IgD-negative memory B cell (primary cell): Measurements from ENCODE around the gene ZNF724. TPM values are rescaled to one million over a fixed set of nuclear protein-coding genes. Genes with fewer than 3 reads are reported as not detected.
"Not testable (repeated sequence)": the region's sequence is repeated elsewhere in the genome, so short reads cannot be mapped to it uniquely, and the experiment has no call there.

ENCODE experiments used
- H3K27ac Mint-ChIP-seq, 3 donors: one replicate each; pipeline ENCODE4 v1.8.0; 2020 to 2022; ENCODE audit warnings: mild to moderate bottlenecking in 3 of 3, mixed read lengths in 3 of 3, moderate library complexity in 1 of 3
- H3K27me3 Mint-ChIP-seq: one replicate; pipeline ENCODE4 v1.8.0; 2021; ENCODE audit warnings: mixed read lengths
- H3K36me3 Mint-ChIP-seq: one replicate; pipeline ENCODE4 v1.8.0; 2020; ENCODE audit warnings: mild to moderate bottlenecking, mixed read lengths
- H3K4me1 Mint-ChIP-seq, 3 donors: one replicate each; pipeline ENCODE4 v1.8.0; 2020 to 2022; ENCODE audit warnings: mixed read lengths in 3 of 3, mild to moderate bottlenecking in 1 of 3
- H3K4me3 Mint-ChIP-seq, 4 donors: one replicate each; pipeline ENCODE4 v1.8.0; 2020 to 2022; ENCODE audit warnings: mild to moderate bottlenecking in 4 of 4, mixed read lengths in 4 of 4, moderate library complexity in 3 of 4
- H3K9me3 Mint-ChIP-seq, 3 donors: one replicate each; pipeline ENCODE4 v1.8.0; 2020 to 2021; ENCODE audit warnings: mixed read lengths in 3 of 3, mild to moderate bottlenecking in 1 of 3
- polyA plus RNA-seq: library from polyadenylated mRNA; unstranded; fragments of 300-500 nt; fragmentation: Illumina TruSeq; gene quantifications from one replicate; pipeline ENCODE4 v1.2.3, GENCODE V29; 2021

The ZNF724 gene
- 1.8 TPM for polyA plus RNA-seq

DNA sequence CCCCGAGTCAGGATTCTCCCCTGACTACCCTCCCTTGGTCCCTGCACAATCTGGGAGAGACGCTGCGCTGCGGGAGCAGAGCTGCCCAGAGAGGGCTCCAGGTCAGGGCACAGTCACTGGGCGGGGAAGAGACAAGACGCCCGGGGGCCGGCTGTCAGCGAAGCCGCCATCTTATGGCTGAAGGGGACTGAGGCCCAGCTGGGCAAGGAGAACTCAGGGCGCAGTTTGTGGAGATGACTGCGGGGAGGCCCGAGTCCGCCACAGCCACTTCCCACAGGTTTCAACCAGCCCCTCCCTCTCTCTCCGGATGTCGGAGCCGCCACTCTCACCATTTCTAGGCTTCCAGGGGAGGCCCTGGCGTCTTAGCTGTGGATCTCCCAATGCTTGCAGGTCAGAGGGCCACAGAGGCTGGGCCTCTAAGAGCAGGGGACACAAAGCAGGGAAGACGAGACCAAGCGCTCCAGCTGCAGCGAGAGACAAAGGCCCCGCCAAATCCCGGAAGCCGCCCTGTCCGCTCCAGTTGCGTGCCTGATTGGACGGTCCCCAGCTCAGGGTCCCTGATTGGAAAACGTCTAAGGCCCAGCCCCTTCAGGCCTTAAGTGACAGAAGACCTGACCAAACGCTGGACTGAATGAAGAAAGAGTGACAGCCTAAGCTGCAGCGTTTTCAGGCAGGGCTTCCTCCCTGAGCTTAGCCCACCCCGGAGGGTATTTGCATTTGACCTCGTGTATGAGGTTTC, at the start of gene ZNF724:
Gene ZNF724 (minus strand): TSS at position 484 of the 739 bp plus-strand sequence. CDS start 152 bp downstream, at position 332.
- H3K4me1 Mint-ChIP-seq = peaks cover 5 to 13% (median 13%) of the 10 kb centered on the region in 3 donors
- peak within 1 kb of the TSS; percentile 96 to 99 (median 98) for H3K4me3 Mint-ChIP-seq
- no peaks in the 10 kb centered on the region for H3K27me3 Mint-ChIP-seq
- no peaks in the 10 kb centered on the region for H3K36me3 Mint-ChIP-seq
- peaks cover 0 to 1% (median 0%) of the 10 kb centered on the region in 3 donors for H3K9me3 Mint-ChIP-seq
- peak within 1 kb of the TSS; percentile 60 to 93 (median 91) for H3K27ac Mint-ChIP-seq

DNA sequence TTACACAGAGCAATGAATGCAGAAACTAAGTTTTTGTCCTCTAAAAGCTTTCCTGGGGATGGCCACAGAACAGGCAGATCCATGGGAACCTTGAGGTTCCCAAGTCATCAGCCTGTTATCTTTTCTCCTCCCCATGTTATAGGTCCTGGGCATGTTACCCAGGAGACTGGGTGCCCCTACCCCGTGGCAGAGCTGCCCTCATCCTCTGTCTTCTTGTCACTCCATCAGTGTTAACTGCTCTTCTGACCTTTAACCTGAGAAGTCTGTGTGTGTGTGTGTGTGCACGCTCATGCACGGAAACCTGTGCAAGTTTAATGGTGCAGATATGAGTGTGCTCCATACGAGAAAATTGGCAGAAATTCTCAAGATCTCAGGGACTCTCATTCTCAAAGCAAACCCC, 43.9 kb upstream of the ZNF724 start:
- H3K36me3 Mint-ChIP-seq = peaks cover 4% of the 10 kb centered on the region

GRCh38 chr19:23289966-23290365, 39.8 kb upstream of the ZNF724 start:
- not testable (repeated sequence) for H3K27me3 Mint-ChIP-seq, H3K4me1 Mint-ChIP-seq, H3K4me3 Mint-ChIP-seq, H3K27ac Mint-ChIP-seq, H3K36me3 Mint-ChIP-seq
- peaks cover 1 to 10% (median 6%) of the 10 kb centered on the region in 3 donors for H3K9me3 Mint-ChIP-seq

More for the DNA sequence above, 43.9 kb upstream of the ZNF724 start:
- Mint-ChIP-seq H3K27me3 (no peaks in the 10 kb centered on the region), H3K9me3 (peaks cover 2 to 7% (median 5%) of the 10 kb centered on the region in 3 donors), H3K4me1 (no peaks in the 10 kb centered on the region), H3K27ac (no peak overlapping the region), H3K4me3 (no peak overlapping the region)

DNA sequence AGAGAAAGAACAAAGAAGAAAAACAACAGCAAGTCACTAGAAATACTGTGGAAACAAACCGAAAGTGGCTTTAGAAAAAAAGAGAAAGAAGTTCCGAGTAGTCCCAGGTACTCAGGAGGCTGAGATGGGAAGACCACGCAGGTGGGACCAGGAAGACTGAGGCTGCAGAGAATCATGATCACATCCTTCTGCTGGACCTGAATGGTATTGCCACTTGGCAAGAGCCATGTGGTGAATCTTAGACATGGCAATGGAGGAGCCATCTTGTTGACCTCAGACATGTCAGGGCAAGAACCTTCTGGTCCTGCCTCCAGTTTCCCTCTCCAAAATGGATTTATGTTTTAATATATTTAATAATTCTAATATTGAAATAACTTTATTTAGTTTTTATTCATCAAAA, 37.4 kb upstream of the ZNF724 start:
- Mint-ChIP-seq H3K9me3 (peaks cover 1 to 10% (median 6%) of the 10 kb centered on the region in 3 donors), H3K4me3 (no peak overlapping the region), H3K27me3 (no peaks in the 10 kb centered on the region), H3K4me1 (peaks cover 2 to 10% (median 3%) of the 10 kb centered on the region in 3 donors), H3K36me3 (peaks cover 3% of the 10 kb centered on the region), H3K27ac (no peak overlapping the region)

DNA sequence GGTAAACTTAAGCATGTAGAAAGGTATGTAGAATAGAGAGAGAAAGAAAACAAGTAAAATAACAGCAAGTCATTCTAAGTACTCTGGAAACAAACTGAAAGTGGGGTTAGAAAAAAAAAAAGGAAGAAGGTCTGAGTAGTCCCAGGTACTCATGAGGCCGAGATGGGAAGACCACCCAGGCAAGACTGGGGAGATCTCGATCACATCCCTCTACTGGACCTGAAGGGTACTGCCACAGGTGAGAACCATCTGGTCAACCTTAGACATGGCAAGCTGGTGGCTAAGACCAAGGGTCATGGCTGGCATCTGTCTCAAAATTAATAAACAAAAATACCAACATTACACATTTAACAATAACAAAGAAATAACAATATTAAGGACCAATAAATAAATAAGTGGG, 36.3 kb upstream of the ZNF724 start:
- Mint-ChIP-seq H3K36me3 (peaks cover 3% of the 10 kb centered on the region), H3K4me1 (peaks cover 4 to 12% (median 7%) of the 10 kb centered on the region in 3 donors), H3K9me3 (peaks cover 1 to 10% (median 6%) of the 10 kb centered on the region in 3 donors), H3K27me3 (no peaks in the 10 kb centered on the region), H3K27ac (no peak overlapping the region), H3K4me3 (no peak overlapping the region)

GRCh38 chr19:23285948-23286347, 35.8 kb upstream of the ZNF724 start:
- Mint-ChIP-seq H3K9me3 (peaks cover 1 to 10% (median 6%) of the 10 kb centered on the region in 3 donors), H3K4me3 (no peak overlapping the region), H3K27me3 (no peaks in the 10 kb centered on the region), H3K4me1 (peaks cover 4 to 12% (median 7%) of the 10 kb centered on the region in 3 donors), H3K36me3 (peaks cover 3% of the 10 kb centered on the region), H3K27ac (no peak overlapping the region)

DNA sequence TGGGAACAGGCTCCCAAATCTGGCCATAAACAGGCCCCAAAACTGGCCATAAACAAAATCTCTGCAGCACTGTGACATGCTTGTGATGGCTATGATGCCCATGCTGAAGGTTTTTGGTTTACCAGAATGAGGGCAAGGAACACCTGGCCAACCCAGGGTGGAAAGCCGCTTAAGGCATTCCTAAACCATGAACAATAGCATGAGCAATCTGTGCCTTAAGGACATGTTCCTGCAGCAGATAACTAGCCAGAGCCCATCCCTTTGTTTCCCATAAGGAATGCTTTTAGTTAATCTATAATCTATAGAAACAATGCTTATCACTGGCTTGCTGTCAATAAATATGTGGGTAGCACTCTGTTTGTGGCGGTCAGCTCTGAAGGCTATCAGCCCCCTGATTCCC, 35.1 kb upstream of the ZNF724 start:
- not testable (repeated sequence) for H3K36me3 Mint-ChIP-seq, H3K27ac Mint-ChIP-seq, H3K4me3 Mint-ChIP-seq, H3K27me3 Mint-ChIP-seq, H3K9me3 Mint-ChIP-seq
- H3K4me1 Mint-ChIP-seq = peaks cover 4 to 12% (median 7%) of the 10 kb centered on the region in 3 donors

DNA sequence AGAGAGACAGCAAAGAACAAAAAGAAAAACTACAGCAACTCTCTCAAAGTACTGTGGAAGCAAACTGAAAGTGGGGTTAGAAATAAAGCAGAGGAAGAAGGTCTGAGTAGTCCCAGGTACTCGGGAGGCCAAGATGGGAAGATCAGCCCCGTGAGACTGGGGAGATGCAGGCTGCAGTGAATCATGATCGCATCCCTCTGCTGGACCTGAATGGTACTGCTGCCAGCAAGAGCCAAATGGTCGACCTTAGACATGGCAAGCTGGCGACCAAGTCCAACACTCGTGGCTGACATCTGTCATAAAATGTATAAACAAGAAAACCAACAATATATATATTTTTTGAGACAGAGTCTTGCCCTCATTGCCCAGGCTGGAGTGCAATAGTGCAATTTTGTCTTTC, 33.7 kb upstream of the ZNF724 start:
- peak overlapping the region in 1 of 3 donors; percentile 35 for H3K27ac Mint-ChIP-seq
- H3K9me3 Mint-ChIP-seq = peaks cover 0 to 10% (median 6%) of the 10 kb centered on the region in 3 donors
- peaks cover 4 to 12% (median 7%) of the 10 kb centered on the region in 3 donors for H3K4me1 Mint-ChIP-seq
- H3K4me3 Mint-ChIP-seq = no peak overlapping the region
- H3K36me3 Mint-ChIP-seq = peaks cover 2% of the 10 kb centered on the region
- no peaks in the 10 kb centered on the region for H3K27me3 Mint-ChIP-seq

DNA sequence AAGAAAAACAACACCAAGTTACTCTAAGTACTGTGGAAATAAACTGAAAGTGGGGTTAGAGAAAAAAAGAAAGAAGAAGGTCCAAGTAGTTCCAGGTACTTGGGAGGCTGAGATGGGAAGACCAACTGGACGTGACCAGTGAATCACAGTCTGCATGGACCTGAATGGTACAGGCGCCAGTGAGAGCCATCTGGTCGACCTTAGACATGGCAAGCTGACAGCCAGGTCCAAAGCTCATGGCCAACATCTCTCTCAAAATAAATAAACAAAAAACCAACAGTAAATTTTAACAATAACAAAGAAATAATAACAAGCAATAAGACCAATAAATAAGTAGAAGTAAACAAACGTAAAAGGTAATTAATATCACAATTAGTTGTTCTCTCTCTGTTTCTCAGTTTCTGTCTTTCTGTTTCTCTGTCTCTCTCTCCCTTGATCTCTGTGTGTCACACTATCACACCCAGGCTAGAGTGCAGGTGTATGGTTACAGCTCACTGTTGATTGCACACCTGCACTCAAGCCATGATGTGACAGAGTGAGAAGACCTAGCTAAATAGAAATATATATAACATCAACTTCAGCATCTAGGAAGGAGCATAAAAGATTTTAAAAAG, 31.6 kb upstream of the ZNF724 start:
- Mint-ChIP-seq H3K4me3 (peak overlapping the region in 1 of 4 donors; percentile 48), H3K9me3 (peaks cover 0 to 6% (median under 1%) of the 10 kb centered on the region in 3 donors), H3K27ac (no peak overlapping the region), H3K27me3 (no peaks in the 10 kb centered on the region), H3K36me3 (peaks cover under 1% of the 10 kb centered on the region), H3K4me1 (peaks cover 4 to 12% (median 7%) of the 10 kb centered on the region in 3 donors)

DNA sequence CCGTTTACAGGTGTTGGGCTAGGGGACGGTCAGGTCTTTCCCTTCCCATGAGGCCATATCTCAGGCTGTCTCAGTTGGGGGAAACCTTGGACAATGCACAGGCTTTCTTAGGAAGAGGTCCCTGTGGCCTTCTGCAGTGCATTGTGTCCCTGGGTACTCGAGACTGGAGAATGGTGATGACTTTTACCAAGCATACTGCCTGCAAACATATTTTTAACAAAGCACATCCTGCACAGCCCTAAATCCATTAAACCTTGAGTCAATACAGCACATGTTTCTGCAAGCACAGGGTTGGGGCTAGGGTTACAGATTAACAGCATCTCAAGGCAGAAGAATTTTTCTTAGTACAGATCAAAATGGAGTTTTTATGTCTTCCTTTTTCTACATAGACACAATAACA, 27.9 kb upstream of the ZNF724 start:
- not testable (repeated sequence) for H3K27ac Mint-ChIP-seq, H3K9me3 Mint-ChIP-seq, H3K36me3 Mint-ChIP-seq, H3K27me3 Mint-ChIP-seq, H3K4me3 Mint-ChIP-seq
- peaks cover 9 to 12% (median 11%) of the 10 kb centered on the region in 3 donors for H3K4me1 Mint-ChIP-seq

DNA sequence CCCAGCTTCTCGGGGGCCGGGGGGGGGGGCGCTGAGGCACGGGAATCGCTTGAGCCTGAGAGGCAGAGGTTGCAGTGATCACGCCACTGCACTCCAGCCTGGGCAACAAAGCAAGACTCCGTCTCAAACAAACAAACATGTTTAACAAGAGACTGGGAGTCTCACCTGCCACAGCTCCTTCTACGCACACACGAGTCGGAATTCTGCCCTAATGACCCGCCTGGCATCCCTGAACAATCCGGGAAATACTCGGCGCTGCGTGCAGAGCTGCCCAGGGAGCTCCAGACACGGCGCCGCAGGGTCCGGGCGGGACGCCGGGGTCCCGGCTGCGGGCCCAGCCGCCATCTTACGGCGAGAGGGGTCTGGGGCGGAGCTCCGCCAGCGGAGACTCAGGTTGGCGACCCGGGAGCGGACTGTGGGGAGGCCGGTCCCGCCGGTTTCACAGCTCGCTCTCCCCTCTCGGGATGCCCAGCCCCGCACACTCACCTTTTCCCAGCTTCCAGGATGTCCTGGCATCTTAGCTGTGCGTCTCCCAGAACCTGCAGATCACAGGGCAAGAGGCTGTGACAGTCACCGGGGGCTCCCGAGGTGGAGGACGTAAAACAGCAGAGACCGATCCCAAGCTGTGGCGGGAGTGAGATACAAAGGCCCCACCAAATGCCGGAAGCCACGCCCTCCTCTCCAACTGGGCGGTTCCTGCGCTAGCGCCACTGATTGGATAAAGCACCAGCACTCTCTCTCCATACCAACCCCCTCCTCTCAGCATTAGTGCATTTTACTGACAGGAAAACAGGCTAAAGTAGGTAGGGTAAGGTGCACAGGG, 23.6 kb upstream of the ZNF724 start:
- H3K4me3 Mint-ChIP-seq = peak overlapping the region; percentile 98 to 99 (median 98)
- no peaks in the 10 kb centered on the region for H3K27me3 Mint-ChIP-seq
- H3K4me1 Mint-ChIP-seq = peaks cover 19 to 27% (median 26%) of the 10 kb centered on the region in 3 donors

GRCh38 chr19:23273022-23273589, 22.9 kb upstream of the ZNF724 start:
- Mint-ChIP-seq H3K27ac (peak overlapping the region; percentile 79 to 96 (median 79)), H3K36me3 (peaks cover 5% of the 10 kb centered on the region), H3K4me3 (peak overlapping the region; percentile 98 to 99 (median 98)), H3K9me3 (no peaks in the 10 kb centered on the region), H3K27me3 (no peaks in the 10 kb centered on the region), H3K4me1 (peaks cover 19 to 27% (median 26%) of the 10 kb centered on the region in 3 donors)

More for the DNA sequence above, 23.6 kb upstream of the ZNF724 start:
- peak overlapping the region; percentile 79 to 96 (median 92) for H3K27ac Mint-ChIP-seq
- H3K36me3 Mint-ChIP-seq = peaks cover 3% of the 10 kb centered on the region
- no peaks in the 10 kb centered on the region for H3K9me3 Mint-ChIP-seq

GRCh38 chr19:23263870-23264590, 13.8 kb upstream of the ZNF724 start:
- Mint-ChIP-seq H3K27ac (peak overlapping the region in 1 of 3 donors; percentile 14), H3K9me3 (peaks cover 0 to 3% (median 0%) of the 10 kb centered on the region in 3 donors), H3K4me1 (peaks cover 0 to 5% (median 0%) of the 10 kb centered on the region in 3 donors), H3K36me3 (peaks cover 17% of the 10 kb centered on the region), H3K4me3 (no peak overlapping the region), H3K27me3 (no peaks in the 10 kb centered on the region)

- Mint-ChIP-seq H3K4me3 (no peak overlapping the region), H3K27me3 (no peaks in the 10 kb centered on the region), H3K9me3 (peaks cover 0 to 3% (median 0%) of the 10 kb centered on the region in 3 donors), H3K27ac (no peak overlapping the region), H3K4me1 (peaks cover 0 to 5% (median 0%) of the 10 kb centered on the region in 3 donors), H3K36me3 (peaks cover 14% of the 10 kb centered on the region)
These were observed 13.2 kb upstream of the ZNF724 start for GRCh38 chr19:23263396-23263795.
